ENCODE results near the gene FABP1.

Gene FABP1

GRCh38 chr2:88127638-88127887 lies 299 bp downstream of the FABP1 start:
- no peak overlapping the region for H4K91ac ChIP-seq (ENCODE audit: low read depth, low read length, poor library complexity)
- no peak overlapping the region for H2BK120ac ChIP-seq (ENCODE audit: low read depth, low read length)
- H2BK12ac ChIP-seq (ENCODE audit: low read length): no peak overlapping the region
- H3K23ac ChIP-seq (ENCODE audit: low read depth, low read length, poor library complexity): no peak overlapping the region
- H3K9me3 ChIP-seq (replicated peaks in 1 of 2; ENCODE audit: control insufficient read depth in 2 of 2, insufficient read depth in 1 of 2, low read depth in 1 of 2, low read length in 2 of 2): no peaks in the 10 kb centered on the region
- no peak overlapping the region for H2BK15ac ChIP-seq (ENCODE audit: low read length)
- H3K4me2 ChIP-seq (ENCODE audit: insufficient read depth, low read length, poor library complexity, severe bottlenecking): no peak overlapping the region
- no peak overlapping the region for H4K8ac ChIP-seq (ENCODE audit: low read depth, low read length)
- WGBS, 2 donors (ENCODE audit: extremely low coverage in 2 of 2, insufficient read length in 2 of 2, insufficient replicate concordance in 1 of 2): no CpG with 5 or more reads among the region's 1 CpG
- no peak overlapping the region for H2AK5ac ChIP-seq (ENCODE audit: low read depth, low read length)
- H3K4me1 ChIP-seq (ENCODE audit: control insufficient read depth in 2 of 2, insufficient read depth in 1 of 2, low read depth in 1 of 2, low read length in 2 of 2): no peaks in the 10 kb centered on the region
- no peak overlapping the region for H3K4ac ChIP-seq (ENCODE audit: low read length)
- no peak overlapping the region for H3K14ac ChIP-seq (ENCODE audit: low read length)
- no peaks in the 10 kb centered on the region for H3K36me3 ChIP-seq (replicated peaks in 1 of 2; ENCODE audit: control insufficient read depth in 2 of 2, insufficient read depth in 2 of 2, low read length in 2 of 2)
- no peak overlapping the region for H2AFZ ChIP-seq (ENCODE audit: low read length)
- no peak overlapping the region for H3K4me3 ChIP-seq (ENCODE audit: low read length in 2 of 2)
- H3K79me1 ChIP-seq (ENCODE audit: low read depth, low read length): no peaks in the 10 kb centered on the region
- no peak overlapping the region for H3K9ac ChIP-seq (ENCODE audit: low read depth, low read length, poor library complexity)
- H2BK5ac ChIP-seq (ENCODE audit: low read length): no peak overlapping the region
- peaks cover 0 to 21% (median 0%) of the 10 kb centered on the region in 3 experiments for H3K27me3 ChIP-seq (ENCODE audit: control insufficient read depth in 3 of 3, insufficient read depth in 3 of 3, low read depth in 1 of 3, low read length in 3 of 3)
- H3K27ac ChIP-seq (replicated peaks; ENCODE audit: low read length): no peak overlapping the region
- no peak for DNase-seq (ENCODE audit: low spot score)
- no peak overlapping the region for H3K18ac ChIP-seq (ENCODE audit: low read length)

- Histone ChIP-seq H3K4me3 (ENCODE audit: low read length in 2 of 2) (no peak overlapping the region), H3K27me3 (ENCODE audit: control insufficient read depth in 3 of 3, insufficient read depth in 3 of 3, low read depth in 1 of 3, low read length in 3 of 3) (peaks cover 0 to 21% (median 0%) of the 10 kb centered on the region in 3 experiments), H3K14ac (ENCODE audit: low read length) (peak overlapping the region; percentile 6), H3K36me3 (replicated peaks in 1 of 2; ENCODE audit: control insufficient read depth in 2 of 2, insufficient read depth in 2 of 2, low read length in 2 of 2) (no peaks in the 10 kb centered on the region), H4K91ac (ENCODE audit: low read depth, low read length, poor library complexity) (no peak overlapping the region), H3K4me2 (ENCODE audit: insufficient read depth, low read length, poor library complexity, severe bottlenecking) (no peak overlapping the region), H3K79me1 (ENCODE audit: low read depth, low read length) (no peaks in the 10 kb centered on the region), H3K9me3 (replicated peaks in 1 of 2; ENCODE audit: control insufficient read depth in 2 of 2, insufficient read depth in 1 of 2, low read depth in 1 of 2, low read length in 2 of 2) (no peaks in the 10 kb centered on the region), H4K8ac (ENCODE audit: low read depth, low read length) (no peak overlapping the region), H2BK5ac (ENCODE audit: low read length) (no peak overlapping the region), H3K4me1 (ENCODE audit: control insufficient read depth in 2 of 2, insufficient read depth in 1 of 2, low read depth in 1 of 2, low read length in 2 of 2) (no peaks in the 10 kb centered on the region), H3K23ac (ENCODE audit: low read depth, low read length, poor library complexity) (no peak overlapping the region), H3K18ac (ENCODE audit: low read length) (no peak overlapping the region), H3K9ac (ENCODE audit: low read depth, low read length, poor library complexity) (no peak overlapping the region), H2BK15ac (ENCODE audit: low read length) (no peak overlapping the region), H2BK120ac (ENCODE audit: low read depth, low read length) (no peak overlapping the region), H2AFZ (ENCODE audit: low read length) (no peak overlapping the region), H2AK5ac (ENCODE audit: low read depth, low read length) (no peak overlapping the region), H2BK12ac (ENCODE audit: low read length) (no peak overlapping the region), H3K27ac (replicated peaks; ENCODE audit: low read length) (no peak overlapping the region), H3K4ac (ENCODE audit: low read length) (no peak overlapping the region)
- DNase-seq (ENCODE audit: low spot score): no peak
- WGBS, 2 donors (ENCODE audit: extremely low coverage in 2 of 2, insufficient read length in 2 of 2, insufficient replicate concordance in 1 of 2): no CpG with 5 or more reads among the region's 3 CpGs
These were observed 857 bp downstream of the FABP1 start for GRCh38 chr2:88126772-88127637.

GRCh38 chr2:88125924-88126771 lies 1.7 kb downstream of the FABP1 start:
- no peak overlapping the region for H4K8ac ChIP-seq (ENCODE audit: low read depth, low read length)
- no peak overlapping the region for H3K4me3 ChIP-seq (ENCODE audit: low read length in 2 of 2)
- no peak overlapping the region for H3K18ac ChIP-seq (ENCODE audit: low read length)
- no peak overlapping the region for H2BK12ac ChIP-seq (ENCODE audit: low read length)
- no peaks in the 10 kb centered on the region for H3K4me1 ChIP-seq (ENCODE audit: control insufficient read depth in 2 of 2, insufficient read depth in 1 of 2, low read depth in 1 of 2, low read length in 2 of 2)
- peaks cover 0 to 21% (median 0%) of the 10 kb centered on the region in 3 experiments for H3K27me3 ChIP-seq (ENCODE audit: control insufficient read depth in 3 of 3, insufficient read depth in 3 of 3, low read depth in 1 of 3, low read length in 3 of 3)
- no peaks in the 10 kb centered on the region for H3K9me3 ChIP-seq (replicated peaks in 1 of 2; ENCODE audit: control insufficient read depth in 2 of 2, insufficient read depth in 1 of 2, low read depth in 1 of 2, low read length in 2 of 2)
- DNase-seq (ENCODE audit: low spot score): no peak
- no peak overlapping the region for H3K4ac ChIP-seq (ENCODE audit: low read length)
- no peak overlapping the region for H2AFZ ChIP-seq (ENCODE audit: low read length)
- no CpG with 5 or more reads among the region's 11 CpGs for WGBS, 2 donors (ENCODE audit: extremely low coverage in 2 of 2, insufficient read length in 2 of 2, insufficient replicate concordance in 1 of 2)
- H3K23ac ChIP-seq (ENCODE audit: low read depth, low read length, poor library complexity): no peak overlapping the region
- H3K36me3 ChIP-seq (replicated peaks in 1 of 2; ENCODE audit: control insufficient read depth in 2 of 2, insufficient read depth in 2 of 2, low read length in 2 of 2): no peaks in the 10 kb centered on the region
- no peak overlapping the region for H3K4me2 ChIP-seq (ENCODE audit: insufficient read depth, low read length, poor library complexity, severe bottlenecking)
- H3K79me1 ChIP-seq (ENCODE audit: low read depth, low read length): no peaks in the 10 kb centered on the region
- no peak overlapping the region for H2AK5ac ChIP-seq (ENCODE audit: low read depth, low read length)
- no peak overlapping the region for H2BK15ac ChIP-seq (ENCODE audit: low read length)
- no peak overlapping the region for H4K91ac ChIP-seq (ENCODE audit: low read depth, low read length, poor library complexity)
- peak overlapping the region; percentile 6 for H3K14ac ChIP-seq (ENCODE audit: low read length)
- H3K27ac ChIP-seq (replicated peaks; ENCODE audit: low read length): no peak overlapping the region
- H2BK120ac ChIP-seq (ENCODE audit: low read depth, low read length): no peak overlapping the region
- no peak overlapping the region for H3K9ac ChIP-seq (ENCODE audit: low read depth, low read length, poor library complexity)
- no peak overlapping the region for H2BK5ac ChIP-seq (ENCODE audit: low read length)

- H3K23ac ChIP-seq (ENCODE audit: low read depth, low read length, poor library complexity): no peak overlapping the region
- H3K27me3 ChIP-seq (ENCODE audit: control insufficient read depth in 3 of 3, insufficient read depth in 3 of 3, low read depth in 1 of 3, low read length in 3 of 3): peaks cover 0 to 21% (median 0%) of the 10 kb centered on the region in 3 experiments
These were observed 2.4 kb downstream of the FABP1 start for GRCh38 chr2:88125344-88125923.

More at GRCh38 chr2:88125344-88125923, 2.4 kb downstream of the FABP1 start:
- H2BK12ac ChIP-seq (ENCODE audit: low read length): no peak overlapping the region
- H3K4me3 ChIP-seq (ENCODE audit: low read length in 2 of 2): no peak overlapping the region
- no peak overlapping the region for H2BK15ac ChIP-seq (ENCODE audit: low read length)
- no peak overlapping the region for H4K91ac ChIP-seq (ENCODE audit: low read depth, low read length, poor library complexity)
- no peaks in the 10 kb centered on the region for H3K9me3 ChIP-seq (replicated peaks in 1 of 2; ENCODE audit: control insufficient read depth in 2 of 2, insufficient read depth in 1 of 2, low read depth in 1 of 2, low read length in 2 of 2)
- no peak overlapping the region for H3K9ac ChIP-seq (ENCODE audit: low read depth, low read length, poor library complexity)
- H3K4me2 ChIP-seq (ENCODE audit: insufficient read depth, low read length, poor library complexity, severe bottlenecking): no peak overlapping the region
- no peak overlapping the region for H2BK120ac ChIP-seq (ENCODE audit: low read depth, low read length)
- H2AFZ ChIP-seq (ENCODE audit: low read length): no peak overlapping the region
- H2BK5ac ChIP-seq (ENCODE audit: low read length): no peak overlapping the region
- H3K27ac ChIP-seq (replicated peaks; ENCODE audit: low read length): no peak overlapping the region
- no peak for DNase-seq (ENCODE audit: low spot score)
- no peak overlapping the region for H3K18ac ChIP-seq (ENCODE audit: low read length)
- no CpG with 5 or more reads among the region's 3 CpGs for WGBS, 2 donors (ENCODE audit: extremely low coverage in 2 of 2, insufficient read length in 2 of 2, insufficient replicate concordance in 1 of 2)
- H4K8ac ChIP-seq (ENCODE audit: low read depth, low read length): no peak overlapping the region
- H2AK5ac ChIP-seq (ENCODE audit: low read depth, low read length): no peak overlapping the region
- no peaks in the 10 kb centered on the region for H3K36me3 ChIP-seq (replicated peaks in 1 of 2; ENCODE audit: control insufficient read depth in 2 of 2, insufficient read depth in 2 of 2, low read length in 2 of 2)
- H3K4me1 ChIP-seq (ENCODE audit: control insufficient read depth in 2 of 2, insufficient read depth in 1 of 2, low read depth in 1 of 2, low read length in 2 of 2): no peaks in the 10 kb centered on the region
- no peak overlapping the region for H3K4ac ChIP-seq (ENCODE audit: low read length)
- H3K14ac ChIP-seq (ENCODE audit: low read length): no peak overlapping the region
- no peaks in the 10 kb centered on the region for H3K79me1 ChIP-seq (ENCODE audit: low read depth, low read length)

Measured in neuronal stem cell (in vitro differentiated cells).